Measurements from ENCODE around the gene SMAD2. TPM values are rescaled to one million over a fixed set of nuclear protein-coding genes. Genes with fewer than 3 reads are reported as not detected.
A peak's percentile ranks its signal among the peaks of the same experiment; 100 is the strongest.

SMAD2 gene
- total RNA-seq, 1 donor: 44.9 TPM

- Histone ChIP-seq H2AFZ (ENCODE audit: low read length) (no peak overlapping the region), H3K4me3 (ENCODE audit: insufficient read depth, low read length) (peak overlapping the region; percentile 27), H3K4me2 (ENCODE audit: insufficient read depth, low read length) (peak overlapping the region; percentile 86), H3K27ac (ENCODE audit: low read depth, low read length) (no peak overlapping the region), H3K4me1 (ENCODE audit: insufficient read depth, low read length) (peaks cover 18% of the 10 kb centered on the region), H3K9me3 (ENCODE audit: low read depth, low read length) (no peaks in the 10 kb centered on the region), H3K36me3 (ENCODE audit: insufficient read depth, low read length) (no peaks in the 10 kb centered on the region), H3K79me2 (ENCODE audit: insufficient read depth, low read length) (peaks cover 66% of the 10 kb centered on the region), H4K20me1 (ENCODE audit: insufficient read depth, low read length) (peaks cover 29% of the 10 kb centered on the region), H3K27me3 (ENCODE audit: insufficient read depth, low read length) (peaks cover 5% of the 10 kb centered on the region)
- no peak for DNase-seq (ENCODE audit: insufficient read length, low spot score, missing footprints)
- TF ChIP-seq, protein P1, sequence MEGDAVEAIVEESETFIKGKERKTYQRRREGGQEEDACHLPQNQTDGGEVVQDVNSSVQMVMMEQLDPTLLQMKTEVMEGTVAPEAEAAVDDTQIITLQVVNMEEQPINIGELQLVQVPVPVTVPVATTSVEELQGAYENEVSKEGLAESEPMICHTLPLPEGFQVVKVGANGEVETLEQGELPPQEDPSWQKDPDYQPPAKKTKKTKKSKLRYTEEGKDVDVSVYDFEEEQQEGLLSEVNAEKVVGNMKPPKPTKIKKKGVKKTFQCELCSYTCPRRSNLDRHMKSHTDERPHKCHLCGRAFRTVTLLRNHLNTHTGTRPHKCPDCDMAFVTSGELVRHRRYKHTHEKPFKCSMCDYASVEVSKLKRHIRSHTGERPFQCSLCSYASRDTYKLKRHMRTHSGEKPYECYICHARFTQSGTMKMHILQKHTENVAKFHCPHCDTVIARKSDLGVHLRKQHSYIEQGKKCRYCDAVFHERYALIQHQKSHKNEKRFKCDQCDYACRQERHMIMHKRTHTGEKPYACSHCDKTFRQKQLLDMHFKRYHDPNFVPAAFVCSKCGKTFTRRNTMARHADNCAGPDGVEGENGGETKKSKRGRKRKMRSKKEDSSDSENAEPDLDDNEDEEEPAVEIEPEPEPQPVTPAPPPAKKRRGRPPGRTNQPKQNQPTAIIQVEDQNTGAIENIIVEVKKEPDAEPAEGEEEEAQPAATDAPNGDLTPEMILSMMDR (IDR thresholded peaks at IDR 0.05; ENCODE audit: extremely low read depth, low read depth, low read length): no peak
These were observed 2.0 kb downstream of the SMAD2 start for GRCh38 chr18:47928466-47928865.

GRCh38 chr18:47926101-47926850 is 4.2 kb downstream of the SMAD2 start:
- no peak overlapping the region for H3K27ac ChIP-seq (ENCODE audit: low read depth, low read length)
- H2AFZ ChIP-seq (ENCODE audit: low read length): no peak overlapping the region
- TF ChIP-seq, protein P1 (IDR thresholded peaks at IDR 0.05; ENCODE audit: extremely low read depth, low read depth, low read length): no peak
- H3K9me3 ChIP-seq (ENCODE audit: low read depth, low read length): no peaks in the 10 kb centered on the region
- no peak for DNase-seq (ENCODE audit: insufficient read length, low spot score, missing footprints)
- peaks cover 45% of the 10 kb centered on the region for H4K20me1 ChIP-seq (ENCODE audit: insufficient read depth, low read length)
- H3K4me2 ChIP-seq (ENCODE audit: insufficient read depth, low read length): no peak overlapping the region
- H3K36me3 ChIP-seq (ENCODE audit: insufficient read depth, low read length): no peaks in the 10 kb centered on the region
- H3K4me1 ChIP-seq (ENCODE audit: insufficient read depth, low read length): peaks cover 12% of the 10 kb centered on the region
- no peak overlapping the region for H3K4me3 ChIP-seq (ENCODE audit: insufficient read depth, low read length)
- H3K27me3 ChIP-seq (ENCODE audit: insufficient read depth, low read length): no peaks in the 10 kb centered on the region
- peaks cover 88% of the 10 kb centered on the region for H3K79me2 ChIP-seq (ENCODE audit: insufficient read depth, low read length)

DNA sequence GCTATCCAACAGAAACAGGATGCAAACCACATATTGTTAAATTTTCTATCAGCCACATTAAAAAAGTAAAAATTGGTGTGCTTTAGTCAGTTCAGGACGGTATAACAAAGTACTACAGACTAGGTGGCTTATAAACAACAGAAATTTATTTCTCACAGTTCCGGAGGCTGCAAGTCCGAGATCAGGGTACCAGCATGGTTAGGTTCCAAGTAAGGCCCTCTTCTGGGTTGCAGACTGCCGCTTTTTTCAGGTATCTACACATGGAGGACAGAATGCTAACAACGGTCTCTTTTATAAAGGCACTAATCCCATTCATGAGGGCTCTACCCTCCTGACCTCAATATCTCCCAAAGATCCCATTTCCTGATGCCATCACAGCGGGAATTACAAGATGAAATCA is 10.5 kb downstream of the SMAD2 start:
- Histone ChIP-seq H3K4me3 (ENCODE audit: insufficient read depth, low read length) (no peak overlapping the region), H4K20me1 (ENCODE audit: insufficient read depth, low read length) (peaks cover 45% of the 10 kb centered on the region), H3K9me3 (ENCODE audit: low read depth, low read length) (no peaks in the 10 kb centered on the region), H3K4me1 (ENCODE audit: insufficient read depth, low read length) (no peaks in the 10 kb centered on the region), H2AFZ (ENCODE audit: low read length) (no peak overlapping the region), H3K27me3 (ENCODE audit: insufficient read depth, low read length) (no peaks in the 10 kb centered on the region), H3K79me2 (ENCODE audit: insufficient read depth, low read length) (peaks cover 98% of the 10 kb centered on the region), H3K36me3 (ENCODE audit: insufficient read depth, low read length) (no peaks in the 10 kb centered on the region), H3K4me2 (ENCODE audit: insufficient read depth, low read length) (no peak overlapping the region), H3K27ac (ENCODE audit: low read depth, low read length) (no peak overlapping the region)
- TF ChIP-seq, protein P1 (IDR thresholded peaks at IDR 0.05; ENCODE audit: extremely low read depth, low read depth, low read length): no peak
- DNase-seq (ENCODE audit: insufficient read length, low spot score, missing footprints): no peak

DNA sequence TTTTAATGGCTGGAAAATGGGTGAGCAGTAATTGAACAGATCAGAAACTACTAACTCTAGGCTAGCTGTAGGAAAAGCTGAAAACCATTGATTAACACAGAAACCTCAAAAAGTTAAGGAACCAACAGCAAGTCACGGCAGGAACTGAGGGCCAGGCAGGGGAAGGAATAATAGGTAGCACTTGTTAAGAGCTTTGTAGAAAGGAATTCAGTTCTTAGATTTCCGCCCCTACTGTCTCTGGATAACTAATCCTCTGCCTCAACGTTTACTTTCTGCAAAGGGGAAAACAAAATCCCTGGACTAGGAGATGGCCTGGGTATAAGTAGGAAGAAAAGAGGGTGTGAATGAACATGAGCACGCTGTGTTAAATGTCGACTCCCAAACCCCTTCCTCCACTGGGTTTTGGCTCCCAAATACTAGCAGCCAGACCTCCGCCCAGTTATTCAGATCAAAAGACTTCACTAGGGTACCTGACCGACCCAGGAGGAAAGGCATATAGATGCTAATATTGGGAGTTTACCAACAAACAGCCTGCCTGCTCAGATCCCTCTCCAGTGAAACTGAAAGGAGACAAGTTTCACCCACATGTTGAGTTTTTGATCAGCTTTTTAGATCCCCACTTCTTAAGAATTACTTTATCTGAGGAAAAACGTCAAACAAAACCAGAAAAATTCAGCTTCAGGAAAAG is 12.4 kb downstream of the SMAD2 start:
- Histone ChIP-seq H3K27me3 (ENCODE audit: insufficient read depth, low read length) (no peaks in the 10 kb centered on the region), H3K27ac (ENCODE audit: low read depth, low read length) (no peak overlapping the region), H3K4me1 (ENCODE audit: insufficient read depth, low read length) (no peaks in the 10 kb centered on the region), H3K9me3 (ENCODE audit: low read depth, low read length) (no peaks in the 10 kb centered on the region), H3K4me3 (ENCODE audit: insufficient read depth, low read length) (no peak overlapping the region), H3K4me2 (ENCODE audit: insufficient read depth, low read length) (no peak overlapping the region), H3K36me3 (ENCODE audit: insufficient read depth, low read length) (no peaks in the 10 kb centered on the region), H4K20me1 (ENCODE audit: insufficient read depth, low read length) (peaks cover 42% of the 10 kb centered on the region), H2AFZ (ENCODE audit: low read length) (no peak overlapping the region), H3K79me2 (ENCODE audit: insufficient read depth, low read length) (peaks cover 97% of the 10 kb centered on the region)
- TF ChIP-seq, protein P1 (IDR thresholded peaks at IDR 0.05; ENCODE audit: extremely low read depth, low read depth, low read length): no peak
- DNase-seq (ENCODE audit: insufficient read length, low spot score, missing footprints): peak; percentile 4
